OCI-LY7 (cell line): ENCODE results near the gene SMYD3. TPM values are rescaled to one million over a fixed set of nuclear protein-coding genes. Genes with fewer than 3 reads are reported as not detected.

Experiments
- BruUV-seq: library from RNA; stranded (reverse); fragments of 400-500 nt; replicated peaks from 2 replicates; lab custom pipeline; 2021; lab: Mats Ljungman, UMichigan
- CTCF ChIA-PET: fragments of 300-600 bp; sonication (Branson Sonifier 250); formaldehyde crosslinking; loops from one replicate; lab custom pipeline; 2022; ENCODE audit warnings: antibody characterized with exemption; ENCODE audit not compliant: unreplicated experiment; lab: Charles Lee
- POLR2A ChIA-PET: fragments of 300-600 bp; sonication (Branson Sonifier 250); formaldehyde crosslinking; loops from one replicate; lab custom pipeline; 2022; ENCODE audit warnings: antibody characterized with exemption; lab: Charles Lee
- DNase-seq: peaks from one replicate; pipeline ENCODE4 v3.0.0-alpha.2; 2015; ENCODE audit warnings: low spot score
- H2AFZ ChIP-seq: fragments of 200-600 bp; sonication (generic), shearing (Covaris generic); 2 replicates; pipeline ENCODE4 v1.6.1; 2014; ENCODE audit warnings: mild to moderate bottlenecking, antibody characterized with exemption, low read length, moderate library complexity
- H3K27ac ChIP-seq: fragments of 200-600 bp; sonication (generic); 2 replicates; pipeline ENCODE4 v1.5.1; 2014; ENCODE audit warnings: mixed run types, low read depth, mild to moderate bottlenecking, moderate library complexity, low read length, inconsistent platforms; ENCODE audit not compliant: poor library complexity, severe bottlenecking
- H3K36me3 ChIP-seq: fragments of 200-600 bp; sonication (generic); 2 replicates; pipeline ENCODE4 v1.6.1; 2014; ENCODE audit warnings: mild to moderate bottlenecking, antibody characterized with exemption, low read length, moderate library complexity, mixed read lengths; ENCODE audit not compliant: insufficient read depth
- H3K4me1 ChIP-seq: fragments of 200-600 bp; sonication (generic); 2 replicates; pipeline ENCODE4 v1.5.1; 2014; ENCODE audit warnings: mild to moderate bottlenecking, low read length; ENCODE audit not compliant: insufficient read depth, poor library complexity, severe bottlenecking
- H3K4me2 ChIP-seq: fragments of 200-600 bp; sonication (generic); 2 replicates; pipeline ENCODE4 v1.6.1; 2014; ENCODE audit warnings: mild to moderate bottlenecking, low read length
- H3K4me3 ChIP-seq: fragments of 200-600 bp; sonication (generic); 2 replicates; pipeline ENCODE4 v1.5.1; 2014; ENCODE audit warnings: mild to moderate bottlenecking, low read depth, low read length; ENCODE audit not compliant: poor library complexity, severe bottlenecking
- H3K79me2 ChIP-seq: fragments of 200-600 bp; sonication (generic); 2 replicates; pipeline ENCODE4 v1.6.1; 2016; ENCODE audit warnings: low read depth, mild to moderate bottlenecking, low read length, moderate library complexity, mixed read lengths; ENCODE audit not compliant: insufficient read depth
- H3K9me2 ChIP-seq: fragments of 200-600 bp; sonication (generic); 2 replicates; pipeline ENCODE4 v1.6.1; 2016; ENCODE audit warnings: mild to moderate bottlenecking, low read length, mixed read lengths; ENCODE audit not compliant: insufficient read depth
- H3K9me3 ChIP-seq: fragments of 200-600 bp; sonication (generic); 2 replicates; pipeline ENCODE4 v1.6.1; 2014; ENCODE audit warnings: mild to moderate bottlenecking, mixed run types, low read length, mixed read lengths
- H4K20me1 ChIP-seq: fragments of 200-600 bp; sonication (generic); 2 replicates; pipeline ENCODE4 v1.6.1; 2014; ENCODE audit warnings: mild to moderate bottlenecking, antibody characterized with exemption, low read length, moderate library complexity, mixed read lengths; ENCODE audit not compliant: insufficient read depth
- EZH2phosphoT487 ChIP-seq: fragments of 200-600 bp; sonication (generic); IDR thresholded peaks from 2 replicates; pipeline ENCODE4 v1.6.1; 2018; ENCODE audit warnings: low read depth, borderline replicate concordance, mild to moderate bottlenecking, mixed run types, antibody characterized with exemption, low read length, moderate library complexity, mixed read lengths
- intact Hi-C: fragments of 100-400 bp; cut with micrococcal nuclease; formaldehyde crosslinking; loops from one replicate; pipeline ENCODE4 v1.10.0; 2022; ENCODE audit not compliant: unreplicated experiment
- total RNA-seq, 2 experiments: library from RNA; depleted of rRNA in 1 of 2; stranded (reverse); fragments of >200 nt in 1 of 2; shearing (Covaris generic) in 1 of 2; gene quantifications; 2 replicates each; pipeline ENCODE4 v1.2.3, GENCODE V29; 2014 to 2022
- TF ChIP-seq, protein P1 (sequence below): fragments of 200-600 bp; sonication (generic); conservative IDR thresholded peaks from 2 replicates; pipeline ENCODE4 v1.5.1; 2014; ENCODE audit warnings: mild to moderate bottlenecking, antibody characterized with exemption, low read length, moderate library complexity, mixed read lengths

Gene SMYD3
- total RNA-seq, 2 experiments from 2014 or later: 28.9 to 34.5 TPM

DNA sequence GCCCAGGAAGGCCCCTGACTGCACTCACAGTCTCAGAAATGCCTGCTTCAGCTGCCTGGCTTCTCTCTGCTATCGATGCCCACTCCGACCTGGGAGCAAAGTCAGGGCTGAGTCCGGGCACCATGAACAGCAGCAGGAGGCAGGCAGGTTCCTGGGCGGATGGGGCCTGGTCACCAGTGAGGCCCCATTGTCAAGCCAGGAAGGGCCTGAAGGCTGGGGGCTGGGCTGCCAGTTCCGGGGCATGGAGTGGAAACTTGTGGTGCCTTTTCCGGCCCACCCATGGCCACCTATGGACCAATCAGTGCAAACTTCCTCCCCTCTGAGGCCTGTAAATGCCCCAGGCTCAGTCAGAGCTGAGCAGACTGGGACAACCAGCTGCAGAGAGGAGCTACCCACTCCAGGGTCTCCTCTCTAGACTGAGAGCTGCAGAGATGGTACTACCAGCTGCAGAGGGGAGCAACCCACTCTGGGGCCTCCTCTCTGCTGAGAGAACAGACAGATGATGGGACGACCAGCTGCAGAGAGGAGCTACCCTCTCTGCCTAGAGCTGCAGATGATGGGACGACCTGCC is 286.5 kb downstream of the SMYD3 start:
- Histone ChIP-seq H3K79me2 (no peaks in the 10 kb centered on the region), H3K27ac (no peak overlapping the region), H3K9me2 (no peaks in the 10 kb centered on the region; the same call in 1 of the 2 replicates), H4K20me1 (no peaks in the 10 kb centered on the region), H3K4me1 (no peaks in the 10 kb centered on the region), H3K4me3 (no peak overlapping the region), H2AFZ (no peak overlapping the region), H3K9me3 (no peaks in the 10 kb centered on the region), H3K4me2 (no peak overlapping the region), H3K36me3 (no peaks in the 10 kb centered on the region)
- no TSS peak for BruUV-seq
- ChIA-PET POLR2A (no interaction called here), CTCF (no interaction called here)
- no peak for DNase-seq
- intact Hi-C loops: no loop called here
- no peak for TF ChIP-seq EZH2phosphoT487
- TF ChIP-seq, protein P1, sequence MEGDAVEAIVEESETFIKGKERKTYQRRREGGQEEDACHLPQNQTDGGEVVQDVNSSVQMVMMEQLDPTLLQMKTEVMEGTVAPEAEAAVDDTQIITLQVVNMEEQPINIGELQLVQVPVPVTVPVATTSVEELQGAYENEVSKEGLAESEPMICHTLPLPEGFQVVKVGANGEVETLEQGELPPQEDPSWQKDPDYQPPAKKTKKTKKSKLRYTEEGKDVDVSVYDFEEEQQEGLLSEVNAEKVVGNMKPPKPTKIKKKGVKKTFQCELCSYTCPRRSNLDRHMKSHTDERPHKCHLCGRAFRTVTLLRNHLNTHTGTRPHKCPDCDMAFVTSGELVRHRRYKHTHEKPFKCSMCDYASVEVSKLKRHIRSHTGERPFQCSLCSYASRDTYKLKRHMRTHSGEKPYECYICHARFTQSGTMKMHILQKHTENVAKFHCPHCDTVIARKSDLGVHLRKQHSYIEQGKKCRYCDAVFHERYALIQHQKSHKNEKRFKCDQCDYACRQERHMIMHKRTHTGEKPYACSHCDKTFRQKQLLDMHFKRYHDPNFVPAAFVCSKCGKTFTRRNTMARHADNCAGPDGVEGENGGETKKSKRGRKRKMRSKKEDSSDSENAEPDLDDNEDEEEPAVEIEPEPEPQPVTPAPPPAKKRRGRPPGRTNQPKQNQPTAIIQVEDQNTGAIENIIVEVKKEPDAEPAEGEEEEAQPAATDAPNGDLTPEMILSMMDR: no peak

DNA sequence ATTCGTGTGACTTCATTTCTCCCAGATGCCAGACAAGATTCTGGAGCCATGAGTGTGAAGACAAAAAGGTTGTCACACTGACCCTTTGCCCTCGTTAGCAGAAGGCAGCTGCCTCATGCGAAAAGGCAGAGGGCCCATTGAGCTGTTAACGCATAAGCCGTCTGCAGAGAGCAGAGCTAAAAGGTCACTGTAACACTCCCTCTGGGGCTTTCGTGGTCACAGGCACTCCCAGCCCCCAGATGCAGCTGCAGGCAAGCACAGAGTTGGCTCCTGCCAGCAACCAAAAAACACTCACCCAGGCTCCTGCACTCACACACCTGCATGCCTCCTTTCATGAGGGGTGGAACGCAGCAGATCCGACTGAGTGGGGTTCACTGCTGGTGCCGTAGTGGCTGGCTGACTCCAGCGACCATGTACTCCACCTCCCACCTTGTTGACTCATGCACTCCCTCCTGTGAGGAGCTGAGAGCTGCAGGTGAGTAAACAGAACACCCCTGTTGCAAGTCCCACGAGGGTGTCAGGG is 287.5 kb downstream of the SMYD3 start:
- Histone ChIP-seq H3K4me3 (no peak overlapping the region), H2AFZ (no peak overlapping the region), H3K79me2 (no peaks in the 10 kb centered on the region), H3K36me3 (no peaks in the 10 kb centered on the region), H4K20me1 (no peaks in the 10 kb centered on the region), H3K4me1 (no peaks in the 10 kb centered on the region), H3K27ac (no peak overlapping the region), H3K9me3 (no peaks in the 10 kb centered on the region), H3K9me2 (no peaks in the 10 kb centered on the region; the same call in 1 of the 2 replicates), H3K4me2 (no peak overlapping the region)
- TF ChIP-seq EZH2phosphoT487: no peak
- TF ChIP-seq, protein P1: no peak
- no TSS peak for BruUV-seq
- DNase-seq: no peak
- intact Hi-C loops: no loop called here
- CTCF ChIA-PET: no interaction called here
- POLR2A ChIA-PET: no interaction called here

GRCh38 chr1:246218686-246219085 is 288.4 kb downstream of the SMYD3 start:
- CTCF ChIA-PET: no interaction called here
- intact Hi-C loops: no loop called here
- no TSS peak for BruUV-seq

More at GRCh38 chr1:246218686-246219085, 288.4 kb downstream of the SMYD3 start:
- no peaks in the 10 kb centered on the region for H3K4me1 ChIP-seq
- no peak overlapping the region for H2AFZ ChIP-seq
- no peak overlapping the region for H3K4me2 ChIP-seq
- no peaks in the 10 kb centered on the region for H3K9me3 ChIP-seq
- H3K36me3 ChIP-seq: no peaks in the 10 kb centered on the region
- H3K79me2 ChIP-seq: no peaks in the 10 kb centered on the region
- DNase-seq: no peak
- H3K27ac ChIP-seq: no peak overlapping the region
- no peak overlapping the region for H3K4me3 ChIP-seq
- TF ChIP-seq, protein P1: no peak
- TF ChIP-seq EZH2phosphoT487: no peak
- H3K9me2 ChIP-seq: no peaks in the 10 kb centered on the region
- POLR2A ChIA-PET: interaction anchor here (0.6 kb wide), 1 partner anchor 1635 kb away, joined by 3 read pairs; no protein-coding TSS in a partner anchor
- H4K20me1 ChIP-seq: no peaks in the 10 kb centered on the region; the same call in 1 of the 2 replicates
